ENCODE measurements around the gene SLC9B1. TPM values are rescaled to one million over a fixed set of nuclear protein-coding genes. Genes with fewer than 3 reads are reported as not detected.
"Not testable (repeated sequence)": the region's sequence is repeated elsewhere in the genome, so short reads cannot be mapped to it uniquely, and the experiment has no call there.

The SLC9B1 gene
- total and polyA plus RNA-seq, 2 of the 13 experiments (the other 11 are each of a cell fraction or from before 2014, with no cell fraction given): 0.17 to 0.20 TPM

GRCh38 chr4:102878349-102878748 is 141.2 kb downstream of the SLC9B1 start (continued):
- peak; percentile 49; the same call in 1 of the 2 replicates for TF ChIP-seq HDAC2 (CRISPR knock-in tag; IDR thresholded peaks at IDR 0.05)
- TF ChIP-seq POGZ (CRISPR knock-in tag; IDR thresholded peaks at IDR 0.05): peak; percentile 75
- peak; percentile 61 for TF ChIP-seq ERF (CRISPR knock-in tag; IDR thresholded peaks at IDR 0.05)
- TF ChIP-seq ZNF724P (CRISPR knock-in tag; IDR thresholded peaks at IDR 0.05; ENCODE audit: borderline replicate concordance): 0 out of 2 replicates have a peak, but pooled peaks have one; percentile 52
- TF ChIP-seq PHF21A (CRISPR knock-in tag; IDR thresholded peaks at IDR 0.05): peak; percentile 57; the same call in 1 of the 2 replicates
- TF ChIP-seq THAP11 (CRISPR knock-in tag; IDR thresholded peaks at IDR 0.05): peak; percentile 35; the same call in 1 of the 2 replicates
- 0 out of 2 replicates have a peak, but pooled peaks have one; percentile 15 for TF ChIP-seq SOX13 (IDR thresholded peaks at IDR 0.05)
- TF ChIP-seq SOX13 (CRISPR knock-in tag; conservative IDR thresholded peaks at IDR 0.05 in 1 of 2, IDR thresholded peaks at IDR 0.05 in 1 of 2): peak in 1 of 2 experiments; percentile 74; a peak in 2 of 4 replicates
- TF ChIP-seq PATZ1 (CRISPR knock-in tag; IDR thresholded peaks at IDR 0.05): 0 out of 2 replicates have a peak, but pooled peaks have one; percentile 24
- peak in 1 of 2 experiments; percentile 24; a peak in 1 of 4 replicates for TF ChIP-seq KLF16 (CRISPR knock-in tag; IDR thresholded peaks at IDR 0.05)
- peak; percentile 88 for TF ChIP-seq TFAP4 (IDR thresholded peaks at IDR 0.05; ENCODE audit: borderline replicate concordance, low read depth)
- peak; percentile 92 for TF ChIP-seq HNF4A (CRISPR knock-in tag; IDR thresholded peaks at IDR 0.05)
- peak; percentile 57; the same call in 1 of the 2 replicates for TF ChIP-seq KDM6A (CRISPR knock-in tag; IDR thresholded peaks at IDR 0.05; ENCODE audit: low read depth)
- TF ChIP-seq TEAD3 (CRISPR knock-in tag; optimal IDR thresholded peaks at IDR 0.05; ENCODE audit: borderline replicate concordance): peak; percentile 87
- TF ChIP-seq SAP130 (CRISPR knock-in tag; IDR thresholded peaks at IDR 0.05; ENCODE audit: low read depth): peak; percentile 58
- not testable (repeated sequence) for TF ChIP-seq HNF1A (IDR thresholded peaks at IDR 0.05; ENCODE audit: low read depth)
- TF ChIP-seq HNF1A (CRISPR knock-in tag; IDR thresholded peaks at IDR 0.05; ENCODE audit: borderline replicate concordance): 0 out of 2 replicates have a peak, but pooled peaks have one; percentile 14
- 0 out of 2 replicates have a peak, but pooled peaks have one; percentile 25 for TF ChIP-seq FOXK1 (CRISPR knock-in tag; IDR thresholded peaks at IDR 0.05; ENCODE audit: borderline replicate concordance, low read depth)
- TF ChIP-seq NCOA2 (CRISPR knock-in tag; IDR thresholded peaks at IDR 0.05): peak; percentile 43; the same call in 1 of the 2 replicates
- TF ChIP-seq ZNF331 (CRISPR knock-in tag; IDR thresholded peaks at IDR 0.05): peak; percentile 45; the same call in 1 of the 2 replicates
- peak; percentile 88 for TF ChIP-seq ATF3 (CRISPR knock-in tag; IDR thresholded peaks at IDR 0.05)
- TF ChIP-seq MYPOP (CRISPR knock-in tag; IDR thresholded peaks at IDR 0.05): peak; percentile 40; the same call in 1 of the 2 replicates
- peak; percentile 72 for TF ChIP-seq FOXA3 (CRISPR knock-in tag; IDR thresholded peaks at IDR 0.05)
- peak; percentile 93 for TF ChIP-seq PPARG (CRISPR knock-in tag; conservative IDR thresholded peaks at IDR 0.05)
